ENCODE data around the gene DGKQ. TPM values are rescaled to one million over a fixed set of nuclear protein-coding genes. Genes with fewer than 3 reads are reported as not detected.

DGKQ gene
- total and polyA plus RNA-seq, 2 donors (not counting 3 experiments of a cell fraction or from before 2014, with no cell fraction given) = 15.8 to 20.2 TPM

GRCh38 chr4:1015746-1016145 lies 42.4 kb upstream of the DGKQ start:
- intact Hi-C loops (cut with micrococcal nuclease) (no loop called here), dilution Hi-C loops (cut with MboI; ENCODE audit: extremely low pct_ligation_motif_present, low sequenced_read_pairs) (no loop called here)
- no peaks in the 10 kb centered on the region for H3K4me1 ChIP-seq (ENCODE audit: control insufficient read depth, extremely low read depth, insufficient read depth, low read length)
- CTCF ChIA-PET = no interaction called here
- no peaks in the 10 kb centered on the region for H3K9me3 ChIP-seq (replicated peaks; ENCODE audit: control insufficient read depth, insufficient read depth, low read length)
- no peak overlapping the region for H3K4me2 ChIP-seq (ENCODE audit: insufficient read depth, low read length)
- no peaks in the 10 kb centered on the region for H3K9me1 ChIP-seq (replicated peaks; ENCODE audit: control insufficient read depth, extremely low read depth, insufficient read depth, low read length)
- BruUV-seq (replicated peaks) = no TSS peak
- DNase-seq (ENCODE audit: low read depth, low spot score) = no peak
- TF ChIP-seq CTCF (IDR thresholded peaks at IDR 0.05; ENCODE audit: extremely low read depth in 1 of 2, insufficient read depth in 1 of 2, low read depth in 1 of 2, low read length in 2 of 2) (no peak), EZH2 (IDR thresholded peaks at IDR 0.05; ENCODE audit: borderline replicate concordance, low read depth, low read length, severe bottlenecking) (no peak), GATA2 (IDR thresholded peaks at IDR 0.05; ENCODE audit: insufficient read depth, insufficient read length, low read depth, low read length) (no peak), POLR2A (IDR thresholded peaks at IDR 0.05; ENCODE audit: low read depth, low read length) (no peak), JUN (IDR thresholded peaks at IDR 0.05; ENCODE audit: borderline replicate concordance, insufficient read depth, insufficient read length, low read depth) (no peak), POLR2AphosphoS5 (IDR thresholded peaks at IDR 0.05; ENCODE audit: insufficient read depth, low read depth, low read length) (no peak), MAX (IDR thresholded peaks at IDR 0.05; ENCODE audit: insufficient read depth, insufficient read length) (no peak), FOS (IDR thresholded peaks at IDR 0.05; ENCODE audit: borderline replicate concordance, insufficient read depth, low read length) (no peak), MYC (IDR thresholded peaks at IDR 0.05; ENCODE audit: low read depth, low read length) (no peak)
- no peaks in the 10 kb centered on the region for H3K27me3 ChIP-seq (ENCODE audit: control insufficient read depth in 2 of 2, insufficient read depth in 2 of 2, low read length in 2 of 2)
- H4K20me1 ChIP-seq (replicated peaks; ENCODE audit: control insufficient read depth, extremely low read depth, insufficient read depth, low read length) = no peaks in the 10 kb centered on the region
- POLR2A ChIA-PET = no interaction called here
- H3K79me2 ChIP-seq (ENCODE audit: control insufficient read depth, insufficient read depth, low read length) = peaks cover 3% of the 10 kb centered on the region
- no peak overlapping the region for H3K9ac ChIP-seq (replicated peaks; ENCODE audit: extremely low read depth, insufficient read depth, low read length)
- peaks cover 0 to 2% of the 10 kb centered on the region in 2 experiments for H3K36me3 ChIP-seq (ENCODE audit: control insufficient read depth in 2 of 2, extremely low read depth in 1 of 2, insufficient read depth in 2 of 2, low read length in 2 of 2)
- no peak for FAIRE-seq
- H3K27ac ChIP-seq (ENCODE audit: insufficient read depth, low read depth, low read length) = no peak overlapping the region
- H3K4me3 ChIP-seq (replicated peaks in 1 of 3; ENCODE audit: insufficient read depth in 1 of 3, low read depth in 1 of 3, low read length in 3 of 3) = no peak overlapping the region
- no peak overlapping the region for H2AFZ ChIP-seq (ENCODE audit: low read depth, low read length)

All from endothelial cell of umbilical vein (primary cell).